Heart left ventricle (tissue), 16 donors: Measurements from ENCODE around the gene PLA2G2F. TPM values are rescaled to one million over a fixed set of nuclear protein-coding genes. Genes with fewer than 3 reads are reported as not detected.
A peak's percentile ranks its signal among the peaks of the same experiment; 100 is the strongest.

Experiments
- ATAC-seq, 4 donors: fragments of 200-7000 bp; cut with Tn5 transposase; one replicate each; pipeline ENCODE4 v1.9.1; 2020 to 2022; ENCODE audit warnings: moderate library complexity in 4 of 4, mild to moderate bottlenecking in 3 of 4, moderate number of reproducible peaks in 1 of 4
- DNase-seq, 5 donors: peaks; one replicate each; pipeline ENCODE4 v3.0.0-alpha.2; 2020
- H3K27ac ChIP-seq, 12 donors: fragments of 200-600 bp; sonication (generic) in 4 of 12; one replicate each; pipeline versions ENCODE4 v1.5.0 to v1.8.0; 2016 to 2022; ENCODE audit warnings: mild to moderate bottlenecking in 2 of 12
- H3K27me3 ChIP-seq, 9 donors: fragments of 200-600 bp; sonication (generic) in 2 of 9; one replicate each; pipeline versions ENCODE4 v1.5.1 to v1.8.0; 2016 to 2022; ENCODE audit warnings: mild to moderate bottlenecking in 3 of 9
- H3K36me3 ChIP-seq, 9 donors: fragments of 200-600 bp; sonication (generic) in 2 of 9; one replicate each; pipeline versions ENCODE4 v1.5.0 to v1.8.0; 2018 to 2022; ENCODE audit warnings: mild to moderate bottlenecking in 2 of 9
- H3K4me1 ChIP-seq, 12 donors: fragments of 200-600 bp; sonication (generic) in 4 of 12; one replicate each; pipeline versions ENCODE4 v1.5.0 to v1.8.0; 2016 to 2022; ENCODE audit warnings: mild to moderate bottlenecking in 3 of 12
- H3K4me3 ChIP-seq, 12 donors: fragments of 200-600 bp; sonication (generic) in 4 of 12; one replicate each; pipeline versions ENCODE4 v1.5.0 to v1.8.0; 2017 to 2022; ENCODE audit warnings: mild to moderate bottlenecking in 9 of 12, moderate library complexity in 4 of 12
- H3K9me3 ChIP-seq, 12 donors: fragments of 200-600 bp; sonication (generic) in 4 of 12; one replicate each; pipeline versions ENCODE4 v1.5.0 to v1.8.0; 2016 to 2022; ENCODE audit warnings: mild to moderate bottlenecking in 1 of 12
- POLR2A ChIP-seq, 2 donors: fragments of 450-650 bp; IDR thresholded peaks; one replicate each; pipeline ENCODE4 v1.6.1; 2017; ENCODE audit warnings: antibody characterized with exemption in 2 of 2, mild to moderate bottlenecking in 2 of 2, moderate library complexity in 2 of 2
- WGBS, 4 donors: extraction: QIAGEN DNeasy Blood & Tissue Kit in 2 of 4; methylation state at CpG; one replicate each; pipeline versions ENCODE4 v1.1.5 to v1.1.7; 2013 to 2018; 5-methylcytosine and 5-hydroxymethylcytosine counted together
- intact Hi-C, 10 donors: fragments of 100-400 bp; cut with DNase I; formaldehyde crosslinking; loops; one replicate each; pipeline versions ENCODE4 v1.11.1 to v1.14.2; 2022
- polyA plus RNA-seq, 2 donors: library from polyadenylated mRNA; stranded (reverse); fragments of 200-250 nt; gene quantifications; one replicate each; pipeline ENCODE4 v1.2.3, GENCODE V29; 2013
- total RNA-seq, 9 donors: library from RNA; depleted of rRNA in 2 of 9; stranded (reverse); fragments of >200 nt in 2 of 9; fragmentation: NEBNext Ultra II Directional in 3 of 9; extraction: Animal tissue kit (Norgen Biotek cat#: 25700) in 3 of 9; gene quantifications; one replicate each; pipeline versions ENCODE4 v1.1.0 to v1.2.4, GENCODE V29; 2016 to 2023
- TF ChIP-seq, protein P1 (sequence below), 12 donors: fragments of 200-600 bp; sonication (generic) in 4 of 12; IDR thresholded peaks; one replicate each; pipeline versions ENCODE4 v1.5.0 to v1.8.0; 2018 to 2022; ENCODE audit warnings: antibody characterized with exemption in 12 of 12, mild to moderate bottlenecking in 5 of 12
- donor health status: ischemic (EF 13 %, LVEDD 7.1; RV severe dilation, severe dysfunction).
- donor health status: healthy with polysubstance abuse.
- donor health status: DM: no; HTN: yes; CAD: no.
- donor health status: DM: no; HTN: no; CAD: no.
- donor health status: ischemic (EF 25% LVEDD 6.9; RV normal size, moderate dysfunction).
- donor health status: ischemic (EF 25% LVEDD 5.7; RV mildly dilated, moderate dysfunction).
- donor health status: healthy.
- donor health status: DM: yes; HTN: yes; CAD: no.
- donor health status: ischemic (EF 35%, LVEDD 5.7; RV mildly dilated, moderate dysfunction).
- donor health status: nonischemic (EF 11% LVEDD 7.7; RV severe dilation, severe dysfunction).
- donor health status: DM: yes; HTN: yes; CAD: no.
- donor health status: PGD.
- donor health status: ischemic (EF 29% LVEDD 5.4; RV normal size, mild dysfunction).
- donor health status: nonischemic (EF 23%, LVEDD 6.1; RV moderate dilation, normal function).

PLA2G2F gene
- total and polyA plus RNA-seq, 11 donors: not detected

- H3K36me3 ChIP-seq: peaks cover 0 to 61% (median 32%) of the 10 kb centered on the region in 9 donors
- no peak overlapping the region for H3K4me3 ChIP-seq
- TF ChIP-seq, protein P1, sequence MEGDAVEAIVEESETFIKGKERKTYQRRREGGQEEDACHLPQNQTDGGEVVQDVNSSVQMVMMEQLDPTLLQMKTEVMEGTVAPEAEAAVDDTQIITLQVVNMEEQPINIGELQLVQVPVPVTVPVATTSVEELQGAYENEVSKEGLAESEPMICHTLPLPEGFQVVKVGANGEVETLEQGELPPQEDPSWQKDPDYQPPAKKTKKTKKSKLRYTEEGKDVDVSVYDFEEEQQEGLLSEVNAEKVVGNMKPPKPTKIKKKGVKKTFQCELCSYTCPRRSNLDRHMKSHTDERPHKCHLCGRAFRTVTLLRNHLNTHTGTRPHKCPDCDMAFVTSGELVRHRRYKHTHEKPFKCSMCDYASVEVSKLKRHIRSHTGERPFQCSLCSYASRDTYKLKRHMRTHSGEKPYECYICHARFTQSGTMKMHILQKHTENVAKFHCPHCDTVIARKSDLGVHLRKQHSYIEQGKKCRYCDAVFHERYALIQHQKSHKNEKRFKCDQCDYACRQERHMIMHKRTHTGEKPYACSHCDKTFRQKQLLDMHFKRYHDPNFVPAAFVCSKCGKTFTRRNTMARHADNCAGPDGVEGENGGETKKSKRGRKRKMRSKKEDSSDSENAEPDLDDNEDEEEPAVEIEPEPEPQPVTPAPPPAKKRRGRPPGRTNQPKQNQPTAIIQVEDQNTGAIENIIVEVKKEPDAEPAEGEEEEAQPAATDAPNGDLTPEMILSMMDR (IDR thresholded peaks at IDR 0.05): no peak
- no peak for TF ChIP-seq POLR2A (IDR thresholded peaks at IDR 0.05)
- peak overlapping the region in 1 of 12 donors; percentile 9 for H3K27ac ChIP-seq
- H3K9me3 ChIP-seq: no peaks in the 10 kb centered on the region
- H3K4me1 ChIP-seq: peaks cover 0 to 16% (median 0%) of the 10 kb centered on the region in 12 donors
- H3K27me3 ChIP-seq: no peaks in the 10 kb centered on the region
- intact Hi-C loops: loop anchor here in 3 of 10 donors (5.0 to 10.0 kb wide), 3 partner anchors 108 to 404 kb away; partner anchors contain the start of gene PLA2G2A (in 1 of the 3)
- ATAC-seq: no peak
- no peak for DNase-seq
- 79 to 82% (median 81%) methylated on average over 6 of the region's 6 CpGs for WGBS, 4 donors
These were observed 48.5 kb upstream of the PLA2G2F start for GRCh38 chr1:20090641-20091040.

- ATAC-seq: no peak
- peak in 1 of 5 donors; percentile 9 for DNase-seq
- Histone ChIP-seq H3K4me1 (peaks cover 0 to 16% (median 0%) of the 10 kb centered on the region in 12 donors), H3K4me3 (no peak overlapping the region), H3K9me3 (peaks cover 0 to 13% (median 0%) of the 10 kb centered on the region in 12 donors), H3K27me3 (no peaks in the 10 kb centered on the region), H3K27ac (peak overlapping the region in 10 of 12 donors; percentile 46 to 85 (median 63)), H3K36me3 (peaks cover 0 to 37% (median 26%) of the 10 kb centered on the region in 9 donors)
- intact Hi-C loops: loop anchor here in 3 of 10 donors (5.0 to 10.0 kb wide), 3 partner anchors 111 to 401 kb away; partner anchors contain the start of gene PLA2G2A (in 1 of the 3)
- WGBS, 4 donors: 77 to 87% (median 86%) methylated on average over 5 of the region's 5 CpGs
- TF ChIP-seq, protein P1 (IDR thresholded peaks at IDR 0.05): no peak
These were observed 45.8 kb upstream of the PLA2G2F start for GRCh38 chr1:20093303-20093702.

DNA sequence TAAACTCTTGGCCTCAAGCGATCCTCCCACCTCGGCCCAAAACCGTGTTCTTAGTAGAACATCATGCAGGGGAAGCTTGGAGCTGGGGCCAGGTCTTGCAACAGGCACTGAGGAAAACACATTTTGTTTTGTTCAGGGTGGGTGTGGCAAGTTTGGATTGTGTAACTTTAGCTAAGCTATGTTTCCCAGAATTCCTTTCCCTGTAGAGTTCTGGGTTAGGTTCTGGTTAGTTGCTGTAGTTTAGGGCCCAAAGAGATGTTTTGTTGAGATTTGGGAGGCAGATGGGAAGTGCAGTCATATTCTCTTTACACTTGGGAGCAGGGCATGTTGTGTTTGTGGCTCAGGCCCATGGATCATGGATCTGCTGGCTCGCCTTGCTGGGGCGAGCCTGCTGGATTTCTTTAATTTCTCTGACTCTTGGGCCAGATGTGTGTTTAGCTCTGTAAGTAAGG, 45.2 kb upstream of the PLA2G2F start:
- ATAC-seq (peak; percentile 74 to 91 (median 80)), DNase-seq (peak in 4 of 5 donors; percentile 39 to 85 (median 70))
- peak overlapping the region; percentile 18 to 85 (median 63) for H3K27ac ChIP-seq
- TF ChIP-seq, protein P1 (IDR thresholded peaks at IDR 0.05): no peak
- no peak for TF ChIP-seq POLR2A (IDR thresholded peaks at IDR 0.05)
- H3K9me3 ChIP-seq: peaks cover 0 to 13% (median 0%) of the 10 kb centered on the region in 12 donors
- H3K27me3 ChIP-seq: no peaks in the 10 kb centered on the region
- H3K36me3 ChIP-seq: peaks cover 0 to 30% (median 20%) of the 10 kb centered on the region in 9 donors
- intact Hi-C loops: loop anchor here in 3 of 10 donors (5.0 to 10.0 kb wide), 3 partner anchors 112 to 401 kb away; partner anchors contain the start of gene PLA2G2A (in 1 of the 3)
- H3K4me1 ChIP-seq: peaks cover 0 to 16% (median 0%) of the 10 kb centered on the region in 12 donors
- 68 to 73% (median 71%) methylated on average over 5 of the region's 5 CpGs for WGBS, 4 donors
- H3K4me3 ChIP-seq: no peak overlapping the region

- 68 to 76% (median 73%) methylated on average over 5 of the region's 5 CpGs for WGBS, 4 donors
- Histone ChIP-seq H3K27me3 (no peaks in the 10 kb centered on the region), H3K9me3 (peaks cover 0 to 13% (median 0%) of the 10 kb centered on the region in 12 donors), H3K4me3 (no peak overlapping the region), H3K4me1 (peaks cover 0 to 17% (median 0%) of the 10 kb centered on the region in 12 donors), H3K27ac (peak overlapping the region in 2 of 12 donors; percentile 64 to 80), H3K36me3 (peaks cover 0 to 13% (median 6%) of the 10 kb centered on the region in 9 donors)
- ATAC-seq (no peak), DNase-seq (peak in 1 of 5 donors; percentile 4)
- intact Hi-C loops: loop anchor here in 2 of 10 donors (10.0 kb wide), 2 partner anchors 121 to 399 kb away; partner anchors contain the start of gene PLA2G2A (in 1 of the 2)
- TF ChIP-seq, protein P1 (IDR thresholded peaks at IDR 0.05): no peak
These were observed 43.3 kb upstream of the PLA2G2F start for GRCh38 chr1:20095564-20096434.
